ENCODE measurements around the gene HES4.

- TF ChIP-seq EZH2 (IDR thresholded peaks at IDR 0.05; ENCODE audit: borderline replicate concordance, low read depth, low read length, poor library complexity, severe bottlenecking) (no peak), CTCF (conservative IDR thresholded peaks at IDR 0.05; ENCODE audit: low read depth, low read length) (no peak)
These were observed 43.3 kb downstream of the HES4 start for GRCh38 chr1:956636-957035.

Data from A673 (cell line).